GM15510 (cell line): ENCODE data around the gene GIMAP1.

Source experiments
- POLR2A ChIP-seq: IDR thresholded peaks from 3 replicates; pipeline ENCODE4 v1.6.1; 2011; ENCODE audit warnings: borderline replicate concordance; ENCODE audit not compliant: insufficient read length; ENCODE audit errors: extremely low read depth

Gene GIMAP1

DNA sequence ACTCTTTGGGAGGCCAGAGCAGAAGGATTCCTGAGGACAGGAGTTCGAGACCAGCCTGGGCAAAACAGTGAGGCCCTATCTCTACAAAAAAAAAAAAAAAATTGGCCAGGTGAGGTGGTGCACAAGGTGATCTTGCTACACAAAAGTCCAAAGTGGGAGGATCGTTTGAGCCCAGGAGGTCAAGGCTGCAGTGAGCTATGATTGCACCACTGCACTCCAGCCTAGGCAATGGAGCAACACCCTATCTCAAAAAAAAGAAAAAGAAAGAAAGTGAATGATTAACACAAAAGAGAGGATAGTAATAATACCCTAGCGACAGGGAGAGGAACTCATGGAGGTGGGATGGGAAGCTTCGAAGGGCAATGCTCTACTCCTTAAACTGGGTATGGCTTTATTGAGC, 53.4 kb downstream of the GIMAP1 start:
- TF ChIP-seq POLR2A = no peak
